Loucy (cell line): ENCODE data around the gene EIF4G3.

ENCODE experiments used
- H2AFZ ChIP-seq: fragments of 200-600 bp; sonication (generic); 2 replicates; pipeline ENCODE4 v1.6.0; 2016; ENCODE audit warnings: antibody characterized with exemption, mild to moderate bottlenecking, low read length, moderate library complexity
- H3F3A ChIP-seq: fragments of 200-600 bp; 2 replicates; pipeline ENCODE4 v1.6.0; 2016; ENCODE audit warnings: antibody characterized with exemption, low read depth, mild to moderate bottlenecking
- H3K27me3 ChIP-seq: fragments of 200-600 bp; sonication (generic); 2 replicates; pipeline ENCODE4 v1.6.1; 2014; ENCODE audit warnings: low read length, mild to moderate bottlenecking; ENCODE audit not compliant: insufficient read depth, poor library complexity, severe bottlenecking
- H3K36me3 ChIP-seq: fragments of 200-600 bp; sonication (generic); 2 replicates; pipeline ENCODE4 v1.6.1; 2016; ENCODE audit warnings: low read length; ENCODE audit not compliant: insufficient read depth
- H3K4me1 ChIP-seq: fragments of 200-600 bp; sonication (generic); 2 replicates; pipeline ENCODE4 v1.5.1; 2014; ENCODE audit warnings: low read length, mild to moderate bottlenecking; ENCODE audit not compliant: insufficient read depth, poor library complexity, severe bottlenecking
- H3K4me2 ChIP-seq: fragments of 200-600 bp; sonication (generic); 2 replicates; pipeline ENCODE4 v1.6.0; 2014; ENCODE audit warnings: antibody characterized with exemption, low read length, low read depth, mild to moderate bottlenecking; ENCODE audit not compliant: poor library complexity, severe bottlenecking
- H3K4me3 ChIP-seq: fragments of 200-600 bp; sonication (generic); 2 replicates; pipeline ENCODE4 v1.5.1; 2014; ENCODE audit warnings: low read length, mild to moderate bottlenecking, mixed read lengths; ENCODE audit not compliant: poor library complexity, severe bottlenecking
- H3K79me2 ChIP-seq: fragments of 200-600 bp; sonication (generic); 2 replicates; pipeline ENCODE4 v1.6.1; 2014; ENCODE audit warnings: low read length; ENCODE audit not compliant: insufficient read depth
- H3K9ac ChIP-seq: fragments of 200-600 bp; sonication (generic); 2 replicates; pipeline ENCODE4 v1.6.0; 2014; ENCODE audit warnings: mild to moderate bottlenecking, low read depth, low read length, moderate library complexity; ENCODE audit not compliant: poor library complexity, severe bottlenecking
- H3K9me2 ChIP-seq: fragments of 200-600 bp; sonication (generic); replicated peaks from 2 replicates; pipeline ENCODE4 v1.6.1; 2016; ENCODE audit warnings: low read depth, low read length, mixed read lengths
- H3K9me3 ChIP-seq: fragments of 200-600 bp; sonication (generic); 2 replicates; pipeline ENCODE4 v1.6.1; 2014; ENCODE audit warnings: mild to moderate bottlenecking, antibody characterized with exemption, low read length, low read depth; ENCODE audit not compliant: insufficient read depth
- H4K20me1 ChIP-seq: fragments of 200-600 bp; sonication (generic); 2 replicates; pipeline ENCODE4 v1.6.0; 2014; ENCODE audit warnings: antibody characterized with exemption, low read length, mild to moderate bottlenecking; ENCODE audit not compliant: insufficient read depth, poor library complexity, severe bottlenecking
- CTCF ChIP-seq: fragments of 200-600 bp; sonication (generic); conservative IDR thresholded peaks from 2 replicates; pipeline ENCODE4 v1.5.1; 2014; ENCODE audit warnings: mild to moderate bottlenecking, antibody characterized with exemption, low read length
- EZH2phosphoT487 ChIP-seq: fragments of 200-600 bp; IDR thresholded peaks from 2 replicates; pipeline ENCODE4 v1.6.1; 2018; ENCODE audit warnings: antibody characterized with exemption, mild to moderate bottlenecking, moderate library complexity, borderline replicate concordance

EIF4G3 gene

GRCh38 chr1:20829531-20829930 is 347.2 kb downstream of the EIF4G3 start:
- Histone ChIP-seq H3K4me1 (peaks cover 11% of the 10 kb centered on the region), H3K4me3 (no peak overlapping the region), H3K4me2 (no peak overlapping the region), H3K27me3 (no peaks in the 10 kb centered on the region), H3K36me3 (peaks cover 22% of the 10 kb centered on the region; the same call in 1 of the 2 replicates), H3K9ac (no peak overlapping the region), H4K20me1 (no peaks in the 10 kb centered on the region), H3F3A (no peaks in the 10 kb centered on the region), H2AFZ (no peak overlapping the region), H3K9me3 (no peaks in the 10 kb centered on the region), H3K9me2 (no peaks in the 10 kb centered on the region), H3K79me2 (no peaks in the 10 kb centered on the region)
- TF ChIP-seq CTCF = no peak
- no peak for TF ChIP-seq EZH2phosphoT487

- Histone ChIP-seq H3K27me3 (no peaks in the 10 kb centered on the region), H2AFZ (no peak overlapping the region), H3K36me3 (peaks cover 40% of the 10 kb centered on the region; the same call in 1 of the 2 replicates), H3K9ac (no peak overlapping the region), H3K4me2 (no peak overlapping the region), H3K9me2 (no peaks in the 10 kb centered on the region), H3K4me1 (no peaks in the 10 kb centered on the region), H3F3A (no peaks in the 10 kb centered on the region), H3K9me3 (no peaks in the 10 kb centered on the region), H4K20me1 (no peaks in the 10 kb centered on the region), H3K79me2 (no peaks in the 10 kb centered on the region), H3K4me3 (no peak overlapping the region)
- TF ChIP-seq CTCF = no peak
- no peak for TF ChIP-seq EZH2phosphoT487
Measured at GRCh38 chr1:20823845-20824244, 352.9 kb downstream of the EIF4G3 start.

GRCh38 chr1:20821466-20821865 is 355.2 kb downstream of the EIF4G3 start:
- Histone ChIP-seq H3K4me1 (no peaks in the 10 kb centered on the region), H3K9ac (no peak overlapping the region), H3K4me3 (no peak overlapping the region), H3K4me2 (no peak overlapping the region), H3K36me3 (peaks cover 34% of the 10 kb centered on the region; the same call in 1 of the 2 replicates), H3K9me3 (no peaks in the 10 kb centered on the region), H2AFZ (no peak overlapping the region), H3F3A (no peaks in the 10 kb centered on the region), H3K79me2 (no peaks in the 10 kb centered on the region), H3K27me3 (no peaks in the 10 kb centered on the region), H4K20me1 (no peaks in the 10 kb centered on the region), H3K9me2 (no peaks in the 10 kb centered on the region)
- TF ChIP-seq EZH2phosphoT487 (no peak), CTCF (no peak)
